Right forelimb (tissue), 1 donor: Measurements from ENCODE around the gene IGFBP5.

Experiments
- DNase-seq: peaks from one replicate; pipeline ENCODE4 v3.0.0-alpha.2; 2018

Gene IGFBP5

GRCh38 chr2:216687111-216687510 is 8.2 kb downstream of the IGFBP5 start:
- DNase-seq, result no peak

- DNase-seq, result no peak
Observed at GRCh38 chr2:216685327-216685875, 9.9 kb downstream of the IGFBP5 start.

- no peak for DNase-seq
Observed at GRCh38 chr2:216683846-216684245, 11.5 kb downstream of the IGFBP5 start.

GRCh38 chr2:216681683-216682082 is 13.7 kb downstream of the IGFBP5 start:
- DNase-seq, result no peak

- no peak for DNase-seq
Observed at GRCh38 chr2:216680951-216681629, 14.3 kb downstream of the IGFBP5 start.

- no peak for DNase-seq
Observed at GRCh38 chr2:216679658-216680024, 15.7 kb downstream of the IGFBP5 start.

- no peak for DNase-seq
Observed at GRCh38 chr2:216678813-216679657, 16.3 kb downstream of the IGFBP5 start.

GRCh38 chr2:216678098-216678465 is 17.3 kb downstream of the IGFBP5 start:
- no peak for DNase-seq

- no peak for DNase-seq
Observed at GRCh38 chr2:216677439-216678097, 17.8 kb downstream of the IGFBP5 start.

GRCh38 chr2:216676630-216677029 is 18.7 kb downstream of the IGFBP5 start:
- no peak for DNase-seq

- DNase-seq, result no peak
Observed at GRCh38 chr2:216674376-216674775, 21.0 kb downstream of the IGFBP5 start.

- no peak for DNase-seq
Observed at GRCh38 chr2:216673609-216674008, 21.7 kb downstream of the IGFBP5 start.

- DNase-seq, result no peak
Observed at GRCh38 chr2:216673021-216673420, 22.3 kb downstream of the IGFBP5 start.

GRCh38 chr2:216672466-216672865 is 22.9 kb downstream of the IGFBP5 start:
- no peak for DNase-seq

GRCh38 chr2:216671791-216672343 is 23.5 kb downstream of the IGFBP5 start:
- DNase-seq, result no peak

- DNase-seq, result no peak
Observed at GRCh38 chr2:216671081-216671411, 24.3 kb downstream of the IGFBP5 start.

GRCh38 chr2:216670266-216671080 is 24.9 kb downstream of the IGFBP5 start:
- no peak for DNase-seq

- peak; percentile 89 for DNase-seq
Observed at GRCh38 chr2:216666461-216667233, 28.7 kb downstream of the IGFBP5 start.

- DNase-seq, result no peak
Observed at GRCh38 chr2:216665717-216666116, 29.6 kb downstream of the IGFBP5 start.

GRCh38 chr2:216665242-216665641 is 30.1 kb downstream of the IGFBP5 start:
- peak; percentile 76 for DNase-seq

- no peak for DNase-seq
Observed at GRCh38 chr2:216664593-216665034, 30.7 kb downstream of the IGFBP5 start.

GRCh38 chr2:216663846-216664245 is 31.5 kb downstream of the IGFBP5 start:
- DNase-seq, result no peak
